Measurements from ENCODE around the gene PXMP2. TPM values are rescaled to one million over a fixed set of nuclear protein-coding genes. Genes with fewer than 3 reads are reported as not detected.
"Not testable (repeated sequence)": the region's sequence is repeated elsewhere in the genome, so short reads cannot be mapped to it uniquely, and the experiment has no call there.

Gene PXMP2
- total RNA-seq, 1 donor from 2014 or later = 24.6 TPM

- Mint-ChIP-seq H3K4me3 (no peak overlapping the region), H3K4me1 (peaks cover 5% of the 10 kb centered on the region), H3K9me3 (peaks cover 2% of the 10 kb centered on the region), H3K27ac (no peak overlapping the region), H3K36me3 (ENCODE audit: low read depth) (peaks cover 69% of the 10 kb centered on the region), H3K27me3 (no peaks in the 10 kb centered on the region)
- intact Hi-C loops (cut with micrococcal nuclease) = no loop called here
- no peak for DNase-seq
Measured at GRCh38 chr12:132747896-132748295, 60.5 kb downstream of the PXMP2 start.

GRCh38 chr12:132748319-132748718 lies 60.9 kb downstream of the PXMP2 start:
- no peak for DNase-seq
- peaks cover 5% of the 10 kb centered on the region for H3K4me1 Mint-ChIP-seq
- H3K4me3 Mint-ChIP-seq = no peak overlapping the region
- no peak overlapping the region for H3K27ac Mint-ChIP-seq
- intact Hi-C loops (cut with micrococcal nuclease) = no loop called here
- peaks cover 68% of the 10 kb centered on the region for H3K36me3 Mint-ChIP-seq (ENCODE audit: low read depth)
- H3K9me3 Mint-ChIP-seq = no peaks in the 10 kb centered on the region
- no peaks in the 10 kb centered on the region for H3K27me3 Mint-ChIP-seq

GRCh38 chr12:132753670-132754069 lies 66.3 kb downstream of the PXMP2 start:
- H3K4me3 Mint-ChIP-seq; intact Hi-C loops (cut with micrococcal nuclease); H3K27ac Mint-ChIP-seq; DNase-seq; H3K9me3 Mint-ChIP-seq; H3K4me1 Mint-ChIP-seq; H3K27me3 Mint-ChIP-seq: not testable (repeated sequence)
- peaks cover 51% of the 10 kb centered on the region for H3K36me3 Mint-ChIP-seq (ENCODE audit: low read depth)

- H3K4me3 Mint-ChIP-seq = no peak overlapping the region
- peaks cover 6% of the 10 kb centered on the region for H3K4me1 Mint-ChIP-seq
- no peaks in the 10 kb centered on the region for H3K27me3 Mint-ChIP-seq
- no peak for DNase-seq
- H3K36me3 Mint-ChIP-seq (ENCODE audit: low read depth) = peaks cover 49% of the 10 kb centered on the region
- no peaks in the 10 kb centered on the region for H3K9me3 Mint-ChIP-seq
- H3K27ac Mint-ChIP-seq = no peak overlapping the region
- intact Hi-C loops (cut with micrococcal nuclease) = no loop called here
Measured at GRCh38 chr12:132754160-132754932, 67.0 kb downstream of the PXMP2 start.

Other genes with a start within 250 kb of the PXMP2 start
- gene FBRSL1, start 197.4 kb upstream of the PXMP2 start, total RNA-seq = 91.3 and 96.1 TPM in 2 replicates
- not detected in 2 replicates for gene LRCOL1, start 77.0 kb upstream of the PXMP2 start, total RNA-seq
- not detected in 2 replicates for gene P2RX2, start 68.8 kb upstream of the PXMP2 start, total RNA-seq
- 171 and 180 TPM in 2 replicates for gene POLE, start 245 bp upstream of the PXMP2 start, total RNA-seq
- 104 and 110 TPM in 2 replicates for gene PGAM5, start 23.3 kb downstream of the PXMP2 start, total RNA-seq
- gene ANKLE2, start 74.2 kb downstream of the PXMP2 start, total RNA-seq = 137 and 155 TPM in 2 replicates
- 67.6 and 68.1 TPM in 2 replicates for gene GOLGA3, start 141.3 kb downstream of the PXMP2 start, total RNA-seq
- gene CHFR, start 200.0 kb downstream of the PXMP2 start, total RNA-seq = 52.9 and 60.7 TPM in 2 replicates

Data from activated CD4-positive, alpha-beta T cell treated with anti-CD3 and anti-CD28 coated beads, Interleukin-2, amount 10 ng/mL, durations not matched to agents 24 days and 14 days (primary cell).